Measurements from ENCODE around the gene NELFB.
A peak's percentile ranks its signal among the peaks of the same experiment; 100 is the strongest.
"Not testable (repeated sequence)": the region's sequence is repeated elsewhere in the genome, so short reads cannot be mapped to it uniquely, and the experiment has no call there.

The NELFB gene

DNA sequence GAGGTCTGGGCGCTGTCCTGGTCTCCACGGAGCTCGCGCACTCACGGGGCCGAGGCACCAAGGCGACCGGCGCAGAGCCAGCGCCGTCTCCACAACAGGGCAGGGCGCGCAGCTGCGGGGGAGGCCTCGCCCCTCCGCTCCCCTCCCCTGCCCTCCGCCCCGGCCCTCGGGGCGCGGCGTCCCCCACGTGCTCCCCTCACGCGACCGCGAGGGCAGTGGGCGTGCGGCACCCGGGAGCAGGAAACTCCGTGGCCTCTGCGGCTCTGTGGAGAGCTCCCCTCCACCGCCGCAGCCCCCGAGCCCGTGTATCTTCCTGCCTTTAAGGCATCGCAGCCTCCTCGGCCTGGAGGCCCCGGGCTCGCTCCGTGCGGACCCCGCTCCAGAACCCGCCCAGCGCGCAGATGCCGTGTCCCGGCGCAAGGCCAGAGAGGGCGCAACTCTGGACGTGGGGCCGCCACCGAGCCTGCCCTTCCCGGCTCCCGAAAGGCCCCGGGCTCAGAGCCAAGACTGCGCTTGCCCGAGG is 14.7 kb upstream of the NELFB start:
- DNase-seq, result peak; percentile 73 to 89
- Histone ChIP-seq H3K27ac (peak overlapping the region; percentile 94 to 95), H3K4me3 (peak overlapping the region; percentile 69 to 82), H3K36me3 (peaks cover 8 to 23% (median 21%) of the 10 kb centered on the region in 3 donors), H3K9me3 (no peaks in the 10 kb centered on the region), H3K27me3 (peaks cover 0 to 9% of the 10 kb centered on the region in 2 donors), H3K4me1 (peaks cover 0 to 58% (median 36%) of the 10 kb centered on the region in 4 donors)
- intact Hi-C loops (cut with DNase I; ENCODE audit: low total_unique reads), result no loop called here
- no peak for TF ChIP-seq CTCF (IDR thresholded peaks at IDR 0.05)

GRCh38 chr9:137240841-137241489 is 14.2 kb upstream of the NELFB start, which contains the start of gene TUBB4B:
Gene TUBB4B, plus strand, starts transcription at chr9:137241287. Its CDS starts 74 bp downstream, at chr9:137241361.
- peaks cover 0 to 57% (median 35%) of the 10 kb centered on the region in 4 donors for H3K4me1 ChIP-seq
- intact Hi-C loops (cut with DNase I; ENCODE audit: low total_unique reads), result no loop called here
- peaks cover 8 to 23% (median 21%) of the 10 kb centered on the region in 3 donors for H3K36me3 ChIP-seq
- H3K27ac ChIP-seq, result peak within 1 kb of the TSS; percentile 94 to 95
- H3K9me3 ChIP-seq, result no peaks in the 10 kb centered on the region
- TF ChIP-seq CTCF (IDR thresholded peaks at IDR 0.05), result peak in 1 of 2 experiments; percentile 42
- H3K4me3 ChIP-seq, result peak within 1 kb of the TSS; percentile 77 to 82
- DNase-seq, result peak; percentile 99 to 100
- peaks cover 0 to 3% of the 10 kb centered on the region in 2 donors for H3K27me3 ChIP-seq

GRCh38 chr9:137241490-137242268 is 13.4 kb upstream of the NELFB start:
- peak overlapping the region; percentile 90 to 91 for H3K27ac ChIP-seq
- peak overlapping the region; percentile 77 to 82 for H3K4me3 ChIP-seq
- H3K4me1 ChIP-seq, result peaks cover 0 to 50% (median 27%) of the 10 kb centered on the region in 4 donors
- TF ChIP-seq CTCF (IDR thresholded peaks at IDR 0.05), result no peak
- intact Hi-C loops (cut with DNase I; ENCODE audit: low total_unique reads), result no loop called here
- no peaks in the 10 kb centered on the region for H3K9me3 ChIP-seq
- peaks cover 8 to 23% (median 21%) of the 10 kb centered on the region in 3 donors for H3K36me3 ChIP-seq
- no peaks in the 10 kb centered on the region for H3K27me3 ChIP-seq
- DNase-seq, result peak; percentile 61 to 85

- H3K27me3 ChIP-seq, result no peaks in the 10 kb centered on the region
- no peak for DNase-seq
- intact Hi-C loops (cut with DNase I; ENCODE audit: low total_unique reads), result no loop called here
- H3K27ac ChIP-seq, result peak overlapping the region; percentile 90 to 91
- H3K4me3 ChIP-seq, result peak overlapping the region; percentile 77 to 82
- peaks cover 8 to 23% (median 21%) of the 10 kb centered on the region in 3 donors for H3K36me3 ChIP-seq
- no peaks in the 10 kb centered on the region for H3K9me3 ChIP-seq
- peaks cover 0 to 41% (median 25%) of the 10 kb centered on the region in 4 donors for H3K4me1 ChIP-seq
- no peak for TF ChIP-seq CTCF (IDR thresholded peaks at IDR 0.05)
Observed at GRCh38 chr9:137242269-137243203, 12.6 kb upstream of the NELFB start.

DNA sequence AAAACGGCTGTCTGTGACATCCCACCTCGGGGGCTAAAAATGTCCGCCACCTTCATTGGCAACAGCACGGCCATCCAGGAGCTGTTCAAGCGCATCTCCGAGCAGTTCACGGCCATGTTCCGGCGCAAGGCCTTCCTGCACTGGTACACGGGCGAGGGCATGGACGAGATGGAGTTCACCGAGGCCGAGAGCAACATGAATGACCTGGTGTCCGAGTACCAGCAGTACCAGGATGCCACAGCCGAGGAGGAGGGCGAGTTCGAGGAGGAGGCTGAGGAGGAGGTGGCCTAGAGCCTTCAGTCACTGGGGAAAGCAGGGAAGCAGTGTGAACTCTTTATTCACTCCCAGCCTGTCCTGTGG is 11.9 kb upstream of the NELFB start:
- H3K4me1 ChIP-seq, result peaks cover 0 to 35% (median 25%) of the 10 kb centered on the region in 4 donors

More for the DNA sequence above, 11.9 kb upstream of the NELFB start:
- H3K4me3 ChIP-seq; intact Hi-C loops (cut with DNase I; ENCODE audit: low total_unique reads); H3K9me3 ChIP-seq; DNase-seq; H3K27me3 ChIP-seq; H3K27ac ChIP-seq: not testable (repeated sequence)
- H3K36me3 ChIP-seq, result peaks cover 8 to 23% (median 21%) of the 10 kb centered on the region in 3 donors
